ENCODE data around the gene AADACL4. TPM values are rescaled to one million over a fixed set of nuclear protein-coding genes. Genes with fewer than 3 reads are reported as not detected.

Gene AADACL4
- total and polyA plus RNA-seq, 9 of the 15 experiments (the other 6 are each of a cell fraction or from before 2014, with no cell fraction given) = not detected

GRCh38 chr1:12601700-12602658, 41.9 kb upstream of the AADACL4 start (continued):
- 0 out of 2 replicates have a peak, but pooled peaks have one; percentile 36 for TF ChIP-seq XRCC5 (IDR thresholded peaks at IDR 0.05; ENCODE audit: low read depth, low read length)
- TF ChIP-seq ZBTB34 (CRISPR knock-in tag; IDR thresholded peaks at IDR 0.05) = no peak
- TF ChIP-seq CC2D1A (IDR thresholded peaks at IDR 0.05) = no peak
- no peak for TF ChIP-seq ESRRB (CRISPR knock-in tag; IDR thresholded peaks at IDR 0.05; ENCODE audit: borderline replicate concordance)
- no peak for TF ChIP-seq ZNF444 (CRISPR knock-in tag; IDR thresholded peaks at IDR 0.05)
- TF ChIP-seq E2F5 (CRISPR knock-in tag; IDR thresholded peaks at IDR 0.05) = no peak
- no peak for TF ChIP-seq POLR2H (tag; IDR thresholded peaks at IDR 0.05; ENCODE audit: low read depth)
- TF ChIP-seq, protein P1, sequence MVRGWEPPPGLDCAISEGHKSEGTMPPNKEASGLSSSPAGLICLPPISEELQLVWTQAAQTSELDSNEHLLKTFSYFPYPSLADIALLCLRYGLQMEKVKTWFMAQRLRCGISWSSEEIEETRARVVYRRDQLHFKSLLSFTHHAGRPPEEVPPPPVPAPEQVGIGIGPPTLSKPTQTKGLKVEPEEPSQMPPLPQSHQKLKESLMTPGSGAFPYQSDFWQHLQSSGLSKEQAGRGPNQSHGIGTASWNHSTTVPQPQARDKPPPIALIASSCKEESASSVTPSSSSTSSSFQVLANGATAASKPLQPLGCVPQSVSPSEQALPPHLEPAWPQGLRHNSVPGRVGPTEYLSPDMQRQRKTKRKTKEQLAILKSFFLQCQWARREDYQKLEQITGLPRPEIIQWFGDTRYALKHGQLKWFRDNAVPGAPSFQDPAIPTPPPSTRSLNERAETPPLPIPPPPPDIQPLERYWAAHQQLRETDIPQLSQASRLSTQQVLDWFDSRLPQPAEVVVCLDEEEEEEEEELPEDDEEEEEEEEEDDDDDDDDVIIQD (CRISPR knock-in tag; IDR thresholded peaks at IDR 0.05) = no peak
- peak; percentile 30 for TF ChIP-seq ZNF592 (IDR thresholded peaks at IDR 0.05)
- TF ChIP-seq SLC30A9 (CRISPR knock-in tag; IDR thresholded peaks at IDR 0.05) = no peak
- TF ChIP-seq PHTF2 (CRISPR knock-in tag; IDR thresholded peaks at IDR 0.05) = no peak
- TF ChIP-seq ZNF717 (CRISPR knock-in tag; IDR thresholded peaks at IDR 0.05) = no peak
- TF ChIP-seq TAF15 (IDR thresholded peaks at IDR 0.05; ENCODE audit: low read depth, low read length) = no peak
- no peak for TF ChIP-seq MCM5 (IDR thresholded peaks at IDR 0.05; ENCODE audit: low read depth)
- TF ChIP-seq SETDB1 (IDR thresholded peaks at IDR 0.05; ENCODE audit: low read length) = no peak
- no peak for TF ChIP-seq MEF2A (IDR thresholded peaks at IDR 0.05; ENCODE audit: control insufficient read depth, low read depth, low read length)
- TF ChIP-seq ILF3 (IDR thresholded peaks at IDR 0.05; ENCODE audit: borderline replicate concordance) = no peak
- TF ChIP-seq SOX6 (IDR thresholded peaks at IDR 0.05) = peak; percentile 41

All from K562 (cell line).